Right cardiac atrium (tissue), 5 donors: Measurements from ENCODE around the gene ISOC2. TPM values are rescaled to one million over a fixed set of nuclear protein-coding genes. Genes with fewer than 3 reads are reported as not detected.
"Not testable (repeated sequence)": the region's sequence is repeated elsewhere in the genome, so short reads cannot be mapped to it uniquely, and the experiment has no call there.

ENCODE experiments used
- ATAC-seq, 2 donors: fragments of 200-7000 bp; cut with Tn5 transposase; one replicate each; pipeline versions ENCODE4 v1.8.0 to v1.9.1; 2020; ENCODE audit warnings: moderate library complexity in 2 of 2, mild to moderate bottlenecking in 1 of 2
- DNase-seq, 3 donors: peaks; one replicate each; pipeline ENCODE4 v3.0.0-alpha.2; 2020
- H3K27ac ChIP-seq: one replicate; pipeline ENCODE4 v1.5.1; 2013; ENCODE audit warnings: mild to moderate bottlenecking, low read length, control low read depth, moderate library complexity
- H3K27me3 ChIP-seq: one replicate; pipeline ENCODE4 v1.6.1; 2013; ENCODE audit not compliant: control insufficient read depth, insufficient read depth
- H3K4me1 ChIP-seq: one replicate; pipeline ENCODE4 v1.6.1; 2013; ENCODE audit warnings: low read length; ENCODE audit not compliant: control insufficient read depth, insufficient read depth
- H3K4me3 ChIP-seq: one replicate; pipeline ENCODE4 v1.5.1; 2013; ENCODE audit warnings: low read length, control low read depth
- H3K9me3 ChIP-seq: one replicate; pipeline ENCODE4 v1.6.1; 2013; ENCODE audit warnings: low read length; ENCODE audit not compliant: control insufficient read depth
- WGBS: extraction: QIAGEN DNeasy Blood & Tissue Kit; methylation state at CpG from one replicate; pipeline ENCODE4 v1.1.7; 2013; 5-methylcytosine and 5-hydroxymethylcytosine counted together
- intact Hi-C, 4 donors: fragments of 100-400 bp; cut with DNase I; formaldehyde crosslinking; loops; one replicate each; pipeline versions ENCODE4 v1.11.0 to v1.14.0; 2022 to 2023
- polyA plus RNA-seq: library from polyadenylated mRNA; stranded (reverse); fragments of 200-250 nt; gene quantifications from one replicate; pipeline ENCODE4 v1.2.3, GENCODE V29; 2013
- total RNA-seq, 4 donors: library from RNA; stranded (reverse); fragmentation: NEBNext Ultra II Directional; extraction: Animal tissue kit (Norgen Biotek cat#: 25700); gene quantifications; one replicate each; pipeline ENCODE4 v1.2.1, GENCODE V29; 2021
- donor health status: healthy with polysubstance abuse.
- donor health status: DM: no; HTN: yes; CAD: no.
- donor health status: DM: no; HTN: no; CAD: no.
- donor health status: DM: no; HTN: yes; CAD: no; lungs with severe emphysema.
- donor health status: DM: yes; HTN: yes; CAD: no.

Gene ISOC2
- total and polyA plus RNA-seq, 5 donors: 49.6 to 111 (median 62.5) TPM

- WGBS: 83% methylated on average over 13 of the region's 13 CpGs
- no peaks in the 10 kb centered on the region for H3K4me1 ChIP-seq
- ATAC-seq: no peak
- intact Hi-C loops: no loop called here
- H3K27me3 ChIP-seq: no peaks in the 10 kb centered on the region
- no peak overlapping the region for H3K4me3 ChIP-seq
- no peaks in the 10 kb centered on the region for H3K9me3 ChIP-seq
- DNase-seq: peak in 1 of 3 donors; percentile 22
- H3K27ac ChIP-seq: no peak overlapping the region
Measured at GRCh38 chr19:55497763-55498162, 36.3 kb upstream of the ISOC2 start.

GRCh38 chr19:55496820-55497219, 35.4 kb upstream of the ISOC2 start:
- peak in 1 of 3 donors; percentile 2 for DNase-seq
- H3K9me3 ChIP-seq, H3K27ac ChIP-seq, H3K4me3 ChIP-seq, H3K4me1 ChIP-seq, intact Hi-C loops, ATAC-seq, H3K27me3 ChIP-seq: not testable (repeated sequence)
- WGBS: 82% methylated on average over 10 of the region's 10 CpGs

GRCh38 chr19:55495646-55496349, 34.4 kb upstream of the ISOC2 start:
- no peaks in the 10 kb centered on the region for H3K9me3 ChIP-seq
- no peak overlapping the region for H3K4me3 ChIP-seq
- WGBS: 76% methylated on average over 11 of the region's 11 CpGs
- DNase-seq (peak in 1 of 3 donors; percentile 33), ATAC-seq (no peak)
- intact Hi-C loops: no loop called here
- no peak overlapping the region for H3K27ac ChIP-seq
- no peaks in the 10 kb centered on the region for H3K4me1 ChIP-seq
- H3K27me3 ChIP-seq: no peaks in the 10 kb centered on the region

- H3K4me1 ChIP-seq: no peaks in the 10 kb centered on the region
- 24% methylated on average over 22 of the region's 22 CpGs for WGBS
- H3K27ac ChIP-seq: peak overlapping the region; percentile 46
- H3K4me3 ChIP-seq: peak overlapping the region; percentile 8
- H3K9me3 ChIP-seq: no peaks in the 10 kb centered on the region
- peak; percentile 66 to 84 for ATAC-seq
- peak; percentile 82 to 88 (median 88) for DNase-seq
- no peaks in the 10 kb centered on the region for H3K27me3 ChIP-seq
- intact Hi-C loops: no loop called here
Measured at GRCh38 chr19:55494172-55494761, 32.8 kb upstream of the ISOC2 start.

- Histone ChIP-seq H3K4me3 (peak overlapping the region; percentile 8), H3K4me1 (no peaks in the 10 kb centered on the region), H3K27me3 (no peaks in the 10 kb centered on the region), H3K9me3 (no peaks in the 10 kb centered on the region), H3K27ac (peak overlapping the region; percentile 58)
- intact Hi-C loops: no loop called here
- peak in 1 of 2 donors; percentile 10 for ATAC-seq
- DNase-seq: peak; percentile 49 to 69 (median 60)
- WGBS: 26% methylated on average over 37 of the region's 38 CpGs
Measured at GRCh38 chr19:55493645-55494171, 32.3 kb upstream of the ISOC2 start.

- Histone ChIP-seq H3K4me1 (no peaks in the 10 kb centered on the region), H3K27ac (peak overlapping the region; percentile 58), H3K27me3 (no peaks in the 10 kb centered on the region), H3K9me3 (no peaks in the 10 kb centered on the region), H3K4me3 (peak overlapping the region; percentile 8)
- DNase-seq (peak in 2 of 3 donors; percentile 72 to 76), ATAC-seq (peak; percentile 9 to 10)
- intact Hi-C loops: no loop called here
- 24% methylated on average over 18 of the region's 18 CpGs for WGBS
Measured at GRCh38 chr19:55493052-55493644, 31.7 kb upstream of the ISOC2 start.

- no peaks in the 10 kb centered on the region for H3K27me3 ChIP-seq
- H3K9me3 ChIP-seq: no peaks in the 10 kb centered on the region
- no peak overlapping the region for H3K4me3 ChIP-seq
- no peak for ATAC-seq
- 50% methylated on average over 12 of the region's 12 CpGs for WGBS
- H3K4me1 ChIP-seq: no peaks in the 10 kb centered on the region
- no peak overlapping the region for H3K27ac ChIP-seq
- peak in 1 of 3 donors; percentile 26 for DNase-seq
- intact Hi-C loops: no loop called here
Measured at GRCh38 chr19:55492362-55492944, 31.0 kb upstream of the ISOC2 start.

GRCh38 chr19:55491546-55492360, 30.3 kb upstream of the ISOC2 start:
- Histone ChIP-seq H3K27me3 (no peaks in the 10 kb centered on the region), H3K4me1 (peaks cover 2% of the 10 kb centered on the region), H3K27ac (no peak overlapping the region), H3K4me3 (no peak overlapping the region), H3K9me3 (no peaks in the 10 kb centered on the region)
- WGBS: 70% methylated on average over 24 of the region's 24 CpGs
- DNase-seq (peak in 1 of 3 donors; percentile 55), ATAC-seq (no peak)
- intact Hi-C loops: no loop called here

- 77% methylated on average over 52 of the region's 52 CpGs for WGBS
- Histone ChIP-seq H3K9me3 (no peaks in the 10 kb centered on the region), H3K4me1 (peaks cover 3% of the 10 kb centered on the region), H3K27ac (no peak overlapping the region), H3K4me3 (no peak overlapping the region), H3K27me3 (no peaks in the 10 kb centered on the region)
- intact Hi-C loops: no loop called here
- ATAC-seq (no peak), DNase-seq (peak; percentile 33 to 79 (median 72))
Measured at GRCh38 chr19:55490478-55491432, 29.3 kb upstream of the ISOC2 start.
